Left kidney (tissue), 2 donors: Measurements from ENCODE around the gene PTK7. TPM values are rescaled to one million over a fixed set of nuclear protein-coding genes. Genes with fewer than 3 reads are reported as not detected.

Source experiments
- DNase-seq: peaks from one replicate; pipeline ENCODE4 v3.0.0-alpha.2; 2013
- polyA plus RNA-seq: library from polyadenylated mRNA; unstranded; fragments of 120-200 nt; gene quantifications from one replicate; pipeline ENCODE4 v1.2.1, GENCODE V29; 2013; ENCODE audit not compliant: insufficient read length

The PTK7 gene
- polyA plus RNA-seq, 1 donor = 213 TPM

- DNase-seq = no peak
These were observed 68.8 kb downstream of the PTK7 start for GRCh38 chr6:43144879-43145278.

- no peak for DNase-seq
These were observed 70.1 kb downstream of the PTK7 start for GRCh38 chr6:43146261-43146660.

- DNase-seq = no peak
These were observed 70.9 kb downstream of the PTK7 start for GRCh38 chr6:43146709-43147688.

- DNase-seq = no peak
These were observed 71.8 kb downstream of the PTK7 start for GRCh38 chr6:43147691-43148477.

GRCh38 chr6:43149265-43149664 lies 73.2 kb downstream of the PTK7 start:
- no peak for DNase-seq

GRCh38 chr6:43150051-43150751 lies 74.1 kb downstream of the PTK7 start:
- DNase-seq = no peak

GRCh38 chr6:43159599-43159998 lies 83.5 kb downstream of the PTK7 start:
- DNase-seq = no peak

GRCh38 chr6:43163899-43164298 lies 87.8 kb downstream of the PTK7 start:
- DNase-seq = no peak

GRCh38 chr6:43170417-43170930 lies 94.4 kb downstream of the PTK7 start:
- DNase-seq = peak; percentile 83

GRCh38 chr6:43170931-43171706 lies 95.0 kb downstream of the PTK7 start, which contains the start of gene SRF:
Gene SRF, plus strand, starts transcription at chr6:43171269. Its CDS starts 388 bp downstream, at chr6:43171657.
- DNase-seq = peak; percentile 99

- DNase-seq = no peak
These were observed 95.6 kb downstream of the PTK7 start for GRCh38 chr6:43171707-43172103.

GRCh38 chr6:43172104-43173007 lies 96.2 kb downstream of the PTK7 start:
- peak; percentile 61 for DNase-seq

GRCh38 chr6:43173591-43174262 lies 97.6 kb downstream of the PTK7 start:
- DNase-seq = no peak

- DNase-seq = peak; percentile 96
These were observed 98.4 kb downstream of the PTK7 start for GRCh38 chr6:43174263-43175112.

GRCh38 chr6:43175676-43176422 lies 99.7 kb downstream of the PTK7 start:
- no peak for DNase-seq

GRCh38 chr6:43176423-43176786 lies 100.3 kb downstream of the PTK7 start:
- DNase-seq = no peak

GRCh38 chr6:43178150-43178549 lies 102.0 kb downstream of the PTK7 start:
- DNase-seq = no peak
